SK-N-SH treated with all-trans-retinoic acid at 6 μM for 48 hours (cell line): ENCODE data around the gene FAM20C.

Experiments
- ESRRG ChIP-seq: fragments of 250-450 bp; sonication (Bioruptor Pico); IDR thresholded peaks from 2 replicates; pipeline ENCODE4 v1.6.1; 2021; ENCODE audit warnings: mild to moderate bottlenecking
- GLIS3 ChIP-seq: fragments of 250-450 bp; sonication (Bioruptor Pico); IDR thresholded peaks from 2 replicates; pipeline ENCODE4 v1.5.0; 2020; ENCODE audit warnings: mild to moderate bottlenecking, moderate library complexity
- TOX ChIP-seq: fragments of 250-450 bp; sonication (Bioruptor Pico); IDR thresholded peaks from 2 replicates; pipeline ENCODE4 v1.8.0; 2021; ENCODE audit warnings: mild to moderate bottlenecking, moderate library complexity, borderline replicate concordance
- ZFP30 ChIP-seq: fragments of 450-650 bp; formaldehyde crosslinking; IDR thresholded peaks from 2 replicates; pipeline ENCODE4 v1.5.0; 2022; ENCODE audit warnings: mild to moderate bottlenecking, moderate library complexity
- TF ChIP-seq, protein P1 (sequence below): fragments of 250-450 bp; sonication (Bioruptor Pico); IDR thresholded peaks from 2 replicates; pipeline ENCODE4 v1.8.0; 2021; ENCODE audit warnings: low read depth, mild to moderate bottlenecking, moderate library complexity, borderline replicate concordance

DNA sequence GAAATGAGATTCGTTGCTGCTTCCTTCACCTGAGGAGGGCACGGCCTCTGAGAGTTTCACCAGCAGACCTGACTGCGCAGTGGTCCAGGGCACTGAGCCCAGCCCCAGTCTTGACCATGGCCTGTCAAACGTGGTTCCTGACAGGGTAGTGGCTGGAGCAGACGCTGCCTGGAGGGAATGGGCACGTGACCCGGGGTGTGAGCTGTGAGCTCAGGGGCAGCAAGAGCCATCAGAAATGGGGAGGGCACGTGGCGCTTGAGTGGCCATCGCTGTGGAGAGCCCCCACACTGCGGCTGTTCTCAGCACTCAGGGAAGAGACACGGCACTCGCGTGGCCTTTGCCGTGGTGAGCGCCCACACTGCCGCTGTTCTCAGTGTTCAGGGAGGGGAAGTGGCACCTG, 12.0 kb downstream of the FAM20C start:
- TF ChIP-seq GLIS3 (CRISPR knock-in tag) (no peak), ZFP30 (CRISPR knock-in tag) (no peak), ESRRG (CRISPR knock-in tag) (no peak), TOX (no peak)
- TF ChIP-seq, protein P1, sequence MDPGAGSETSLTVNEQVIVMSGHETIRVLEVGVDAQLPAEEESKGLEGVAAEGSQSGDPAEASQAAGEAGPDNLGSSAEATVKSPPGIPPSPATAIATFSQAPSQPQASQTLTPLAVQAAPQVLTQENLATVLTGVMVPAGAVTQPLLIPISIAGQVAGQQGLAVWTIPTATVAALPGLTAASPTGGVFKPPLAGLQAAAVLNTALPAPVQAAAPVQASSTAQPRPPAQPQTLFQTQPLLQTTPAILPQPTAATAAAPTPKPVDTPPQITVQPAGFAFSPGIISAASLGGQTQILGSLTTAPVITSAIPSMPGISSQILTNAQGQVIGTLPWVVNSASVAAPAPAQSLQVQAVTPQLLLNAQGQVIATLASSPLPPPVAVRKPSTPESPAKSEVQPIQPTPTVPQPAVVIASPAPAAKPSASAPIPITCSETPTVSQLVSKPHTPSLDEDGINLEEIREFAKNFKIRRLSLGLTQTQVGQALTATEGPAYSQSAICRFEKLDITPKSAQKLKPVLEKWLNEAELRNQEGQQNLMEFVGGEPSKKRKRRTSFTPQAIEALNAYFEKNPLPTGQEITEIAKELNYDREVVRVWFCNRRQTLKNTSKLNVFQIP (CRISPR knock-in tag): no peak
